ENCODE data around the gene CD200.
"Not testable (repeated sequence)": the region's sequence is repeated elsewhere in the genome, so short reads cannot be mapped to it uniquely, and the experiment has no call there.

CD200 gene

GRCh38 chr3:112384769-112385168, 51.8 kb downstream of the CD200 start:
- in situ Hi-C loops (cut with MboI; ENCODE audit: low sequenced_read_pairs): no loop called here

GRCh38 chr3:112388972-112389371, 56.0 kb downstream of the CD200 start:
- in situ Hi-C loops (cut with MboI; ENCODE audit: low sequenced_read_pairs): no loop called here

- in situ Hi-C loops (cut with MboI; ENCODE audit: low sequenced_read_pairs): no loop called here
Measured at GRCh38 chr3:112389961-112390360, 57.0 kb downstream of the CD200 start.

GRCh38 chr3:112390783-112391641, 58.1 kb downstream of the CD200 start:
- in situ Hi-C loops (cut with MboI; ENCODE audit: low sequenced_read_pairs): no loop called here

- in situ Hi-C loops (cut with MboI; ENCODE audit: low sequenced_read_pairs): no loop called here
Measured at GRCh38 chr3:112391648-112392047, 58.7 kb downstream of the CD200 start.

GRCh38 chr3:112392393-112393359, 59.7 kb downstream of the CD200 start:
- in situ Hi-C loops (cut with MboI; ENCODE audit: low sequenced_read_pairs): no loop called here

GRCh38 chr3:112393360-112393728, 60.4 kb downstream of the CD200 start:
- in situ Hi-C loops (cut with MboI; ENCODE audit: low sequenced_read_pairs): no loop called here

- in situ Hi-C loops (cut with MboI; ENCODE audit: low sequenced_read_pairs): no loop called here
Measured at GRCh38 chr3:112394003-112394640, 61.2 kb downstream of the CD200 start.

GRCh38 chr3:112395181-112395895, 62.4 kb downstream of the CD200 start:
- in situ Hi-C loops (cut with MboI; ENCODE audit: low sequenced_read_pairs): no loop called here

GRCh38 chr3:112395896-112396290, 62.9 kb downstream of the CD200 start:
- in situ Hi-C loops (cut with MboI; ENCODE audit: low sequenced_read_pairs): no loop called here

GRCh38 chr3:112397556-112397955, 64.6 kb downstream of the CD200 start:
- in situ Hi-C loops (cut with MboI; ENCODE audit: low sequenced_read_pairs): no loop called here

- in situ Hi-C loops (cut with MboI; ENCODE audit: low sequenced_read_pairs): no loop called here
Measured at GRCh38 chr3:112399064-112399463, 66.1 kb downstream of the CD200 start.

GRCh38 chr3:112399554-112399953, 66.6 kb downstream of the CD200 start:
- in situ Hi-C loops (cut with MboI; ENCODE audit: low sequenced_read_pairs): not testable (repeated sequence)

- in situ Hi-C loops (cut with MboI; ENCODE audit: low sequenced_read_pairs): not testable (repeated sequence)
Measured at GRCh38 chr3:112400317-112400716, 67.4 kb downstream of the CD200 start.

- in situ Hi-C loops (cut with MboI; ENCODE audit: low sequenced_read_pairs): no loop called here
Measured at GRCh38 chr3:112401617-112402016, 68.7 kb downstream of the CD200 start.

- in situ Hi-C loops (cut with MboI; ENCODE audit: low sequenced_read_pairs): no loop called here
Measured at GRCh38 chr3:112403103-112403502, 70.1 kb downstream of the CD200 start.

GRCh38 chr3:112404924-112405549, 72.1 kb downstream of the CD200 start:
- in situ Hi-C loops (cut with MboI; ENCODE audit: low sequenced_read_pairs): not testable (repeated sequence)

- in situ Hi-C loops (cut with MboI; ENCODE audit: low sequenced_read_pairs): no loop called here
Measured at GRCh38 chr3:112405845-112406244, 72.9 kb downstream of the CD200 start.

GRCh38 chr3:112407214-112407887, 74.4 kb downstream of the CD200 start:
- in situ Hi-C loops (cut with MboI; ENCODE audit: low sequenced_read_pairs): no loop called here

Data from hTERT RPE-1 (cell line).